Measurements from ENCODE around the gene NOP9.
A peak's percentile ranks its signal among the peaks of the same experiment; 100 is the strongest.
"Not testable (repeated sequence)": the region's sequence is repeated elsewhere in the genome, so short reads cannot be mapped to it uniquely, and the experiment has no call there.

- peak; percentile 48 for TF ChIP-seq CTCF (conservative IDR thresholded peaks at IDR 0.05; ENCODE audit: low read depth, low read length)
- TF ChIP-seq EZH2 (IDR thresholded peaks at IDR 0.05; ENCODE audit: borderline replicate concordance, low read depth, low read length, poor library complexity, severe bottlenecking): not testable (repeated sequence)
Observed at GRCh38 chr14:24327914-24328313, 28.3 kb downstream of the NOP9 start.
